Astrocyte (in vitro differentiated cells and primary cell): ENCODE data around the gene SLC24A4.

ENCODE experiments used
- CTCF ChIP-seq: IDR thresholded peaks from 2 replicates; pipeline ENCODE4 v1.5.1; 2011; ENCODE audit warnings: low read depth, mild to moderate bottlenecking, inconsistent platforms, low read length, moderate library complexity; ENCODE audit not compliant: insufficient read depth
- EZH2 ChIP-seq: IDR thresholded peaks from 2 replicates; pipeline ENCODE4 v1.6.1; 2012; ENCODE audit warnings: mild to moderate bottlenecking, low read length, inconsistent platforms; ENCODE audit not compliant: insufficient read depth

DNA sequence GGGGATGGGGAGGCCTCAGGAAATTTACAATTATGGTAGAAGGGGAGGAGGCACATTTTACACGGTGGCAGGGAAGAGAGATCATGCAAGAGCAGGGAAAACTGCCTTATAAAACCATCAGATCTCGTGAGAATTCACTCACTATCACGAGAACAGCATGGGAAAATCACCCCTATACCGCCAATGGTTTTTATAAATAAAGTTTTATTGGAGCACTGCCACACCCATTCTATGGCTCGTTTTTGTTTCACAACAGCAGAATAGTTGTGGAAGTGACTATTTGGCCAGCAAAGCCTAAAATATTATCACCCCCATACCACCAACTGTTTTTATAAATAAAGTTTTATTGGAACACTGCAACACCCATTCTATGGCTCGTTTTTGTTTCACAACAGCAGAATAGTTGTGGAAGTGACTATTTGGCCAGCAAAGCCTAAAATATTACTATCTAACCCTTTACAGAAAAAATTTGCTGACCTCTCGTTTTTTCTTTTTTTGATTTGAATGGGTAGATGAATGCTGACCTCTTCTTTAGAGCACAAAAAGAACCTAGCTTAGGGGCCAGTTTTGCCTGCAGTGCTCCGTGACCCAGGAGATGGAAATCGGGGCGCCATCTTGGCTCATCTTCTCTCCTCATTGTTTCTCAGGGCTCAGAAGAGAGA lies 113.3 kb downstream of the SLC24A4 start:
- TF ChIP-seq CTCF (no peak), EZH2 (no peak)
